NCI-H1436 treated with DMSO at 0.1 percent for 48 hours (cell line): ENCODE measurements around the gene ARHGAP44.

Source experiments
- DNase-seq: peaks from one replicate; lab custom pipeline; 2025; lab: John Stamatoyannopoulos, UW

The ARHGAP44 gene

GRCh38 chr17:12898110-12898509, 108.8 kb downstream of the ARHGAP44 start:
- no peak for DNase-seq

DNA sequence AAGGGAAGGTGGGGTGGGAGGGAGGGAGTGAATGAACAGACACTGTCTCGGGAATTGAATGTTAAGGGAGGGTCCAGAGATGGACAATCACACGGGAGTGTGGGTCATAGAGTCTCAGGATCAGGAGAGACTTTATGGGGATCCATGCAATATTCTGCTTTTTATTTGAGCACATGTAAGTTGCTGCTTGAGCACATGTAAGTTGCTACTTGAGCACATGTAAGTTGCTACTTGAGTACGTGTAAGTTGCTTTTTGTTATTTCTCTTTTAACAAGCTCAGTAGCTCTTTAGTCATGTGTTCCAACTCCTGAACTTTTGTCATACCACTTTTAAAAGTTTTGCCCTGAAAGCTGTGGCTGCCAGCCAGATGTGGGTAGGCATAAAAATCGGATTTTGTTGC, 110.3 kb downstream of the ARHGAP44 start:
- DNase-seq, result no peak

DNA sequence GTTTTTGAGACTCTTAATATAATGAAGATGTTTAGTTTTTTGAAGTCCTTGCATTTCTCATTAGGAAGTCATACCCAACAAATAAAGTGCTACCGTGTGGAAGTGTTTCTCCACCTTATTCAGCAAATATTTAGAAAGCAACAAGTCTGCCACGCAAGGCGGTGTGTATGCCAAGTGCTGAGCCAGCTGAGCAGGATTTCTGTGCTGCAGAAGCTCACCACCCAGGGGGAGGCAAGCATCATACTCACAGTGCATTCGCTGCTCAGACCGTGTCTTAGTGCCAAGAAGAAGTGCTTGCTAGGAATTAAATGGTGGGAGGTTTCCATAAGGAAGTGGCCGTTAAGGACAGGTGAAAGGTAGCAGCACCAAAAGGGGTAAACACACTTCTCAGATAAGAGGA, 111.2 kb downstream of the ARHGAP44 start:
- DNase-seq, result no peak

DNA sequence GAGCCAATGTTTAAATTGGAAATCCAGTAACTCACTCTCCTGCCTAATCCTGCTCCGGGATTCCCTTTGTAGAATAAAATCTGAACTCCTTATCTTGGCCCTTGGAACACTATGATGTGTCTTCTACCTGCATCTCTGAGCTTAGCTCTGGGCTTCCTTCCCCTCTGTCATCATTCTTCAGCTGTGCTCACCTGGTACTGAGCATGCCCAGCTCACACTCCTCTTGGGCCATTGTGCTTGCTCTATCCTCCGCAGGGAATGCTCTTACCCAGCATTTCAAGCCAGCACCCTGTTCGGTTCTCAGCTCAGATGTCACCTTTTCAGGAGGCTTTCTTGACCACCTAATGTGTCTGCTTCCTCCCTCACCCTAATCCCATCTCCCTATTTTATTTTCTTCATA, 112.7 kb downstream of the ARHGAP44 start:
- no peak for DNase-seq

DNA sequence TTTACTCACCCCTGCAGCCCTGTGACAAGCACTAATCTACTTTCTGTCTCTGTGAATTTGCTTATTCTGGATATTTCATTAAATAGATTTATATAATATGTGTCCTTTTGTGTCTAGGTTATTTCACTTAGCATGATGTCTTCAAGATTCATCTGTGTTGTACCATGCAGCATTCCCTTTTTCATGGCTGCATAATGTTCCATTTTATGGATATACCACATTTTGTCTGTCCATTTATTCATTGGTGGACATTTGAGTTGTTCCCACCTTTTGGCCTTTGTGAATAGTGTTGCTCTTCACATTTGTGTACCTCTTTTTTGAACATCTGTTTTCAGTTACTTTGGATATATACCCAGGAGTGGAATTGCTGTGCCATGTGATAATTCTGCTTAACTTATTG, 118.2 kb downstream of the ARHGAP44 start:
- no peak for DNase-seq

DNA sequence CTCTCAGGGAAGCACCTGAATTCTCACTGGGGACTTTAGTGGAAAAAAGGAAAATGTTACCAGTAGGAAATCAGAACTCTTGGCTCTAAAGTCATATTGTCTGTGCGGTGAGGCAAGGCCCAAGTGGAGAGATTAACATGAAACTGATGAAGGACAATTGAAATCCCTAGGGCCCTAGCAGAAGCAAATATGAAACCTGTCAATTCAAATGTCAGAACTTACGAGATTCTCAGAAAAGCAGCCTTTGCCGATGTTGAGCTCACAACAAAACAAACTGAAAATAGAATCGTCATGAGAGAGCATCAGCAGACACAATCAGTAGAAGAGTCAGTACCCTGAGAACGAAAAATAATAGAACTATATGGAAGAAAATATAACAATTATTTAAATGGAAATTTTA, 119.7 kb downstream of the ARHGAP44 start:
- DNase-seq, result no peak

DNA sequence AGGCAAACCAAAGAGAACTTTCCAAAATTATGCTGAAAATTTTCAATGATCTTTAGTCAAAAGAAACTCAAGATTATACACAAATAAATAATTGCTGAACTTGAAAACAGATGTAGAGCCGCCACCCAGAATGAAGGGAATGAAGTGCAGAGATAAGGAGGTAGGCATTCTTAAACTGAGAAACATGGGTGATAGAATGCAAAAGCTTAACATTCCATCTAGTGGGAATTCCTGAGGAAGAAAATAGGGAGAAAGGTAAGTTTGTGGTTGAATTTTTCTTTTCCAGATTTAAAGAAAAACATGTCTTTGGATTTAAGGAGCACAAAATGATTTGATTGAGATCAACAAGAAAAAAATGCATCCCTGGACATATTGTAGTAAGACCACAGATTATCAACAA, 120.2 kb downstream of the ARHGAP44 start:
- DNase-seq, result no peak

DNA sequence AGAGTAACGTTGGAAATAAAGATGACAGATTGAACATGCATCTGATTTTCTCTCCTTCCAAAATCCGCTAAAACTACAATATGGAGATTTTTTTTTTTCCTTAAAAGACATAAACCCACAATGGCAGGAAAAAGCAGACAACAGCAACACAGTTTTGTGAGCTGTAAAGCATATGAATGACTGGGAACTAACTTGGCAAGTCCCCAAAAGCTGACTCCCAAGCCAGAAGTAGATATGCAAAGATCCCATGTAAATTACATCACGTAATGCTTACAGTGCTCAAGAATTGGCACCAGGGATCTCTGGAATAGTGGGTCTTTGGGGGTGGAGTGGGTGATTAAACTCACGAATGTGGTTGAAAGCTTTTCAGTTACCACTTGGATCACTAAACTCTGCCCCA, 121.9 kb downstream of the ARHGAP44 start:
- DNase-seq, result no peak

GRCh38 chr17:12917399-12917798, 128.1 kb downstream of the ARHGAP44 start:
- DNase-seq, result no peak

- DNase-seq, result no peak
Measured at GRCh38 chr17:12918142-12918541, 128.8 kb downstream of the ARHGAP44 start.

- no peak for DNase-seq
Measured at GRCh38 chr17:12922120-12922519, 132.8 kb downstream of the ARHGAP44 start.

DNA sequence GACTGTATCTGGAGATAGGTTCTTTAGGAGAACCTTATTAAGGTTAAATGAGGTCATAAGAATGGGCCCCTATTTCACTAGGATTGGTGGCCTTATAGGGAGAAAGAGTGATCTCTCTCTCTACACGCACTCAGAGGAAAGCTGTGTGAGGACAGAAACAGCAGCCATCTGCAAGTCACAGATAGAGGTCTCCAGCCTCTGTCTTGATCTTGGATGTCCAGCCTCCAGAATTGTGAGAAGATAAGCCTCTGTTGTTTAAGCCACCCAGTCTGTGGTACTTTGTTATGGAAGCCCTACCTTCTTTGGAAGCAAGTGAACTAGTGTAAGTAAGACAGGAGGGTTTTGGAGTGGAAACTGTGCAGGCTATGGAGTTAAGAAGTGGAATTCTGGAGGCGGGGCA, 135.3 kb downstream of the ARHGAP44 start:
- no peak for DNase-seq

GRCh38 chr17:12927001-12927400, 137.7 kb downstream of the ARHGAP44 start:
- DNase-seq, result no peak

DNA sequence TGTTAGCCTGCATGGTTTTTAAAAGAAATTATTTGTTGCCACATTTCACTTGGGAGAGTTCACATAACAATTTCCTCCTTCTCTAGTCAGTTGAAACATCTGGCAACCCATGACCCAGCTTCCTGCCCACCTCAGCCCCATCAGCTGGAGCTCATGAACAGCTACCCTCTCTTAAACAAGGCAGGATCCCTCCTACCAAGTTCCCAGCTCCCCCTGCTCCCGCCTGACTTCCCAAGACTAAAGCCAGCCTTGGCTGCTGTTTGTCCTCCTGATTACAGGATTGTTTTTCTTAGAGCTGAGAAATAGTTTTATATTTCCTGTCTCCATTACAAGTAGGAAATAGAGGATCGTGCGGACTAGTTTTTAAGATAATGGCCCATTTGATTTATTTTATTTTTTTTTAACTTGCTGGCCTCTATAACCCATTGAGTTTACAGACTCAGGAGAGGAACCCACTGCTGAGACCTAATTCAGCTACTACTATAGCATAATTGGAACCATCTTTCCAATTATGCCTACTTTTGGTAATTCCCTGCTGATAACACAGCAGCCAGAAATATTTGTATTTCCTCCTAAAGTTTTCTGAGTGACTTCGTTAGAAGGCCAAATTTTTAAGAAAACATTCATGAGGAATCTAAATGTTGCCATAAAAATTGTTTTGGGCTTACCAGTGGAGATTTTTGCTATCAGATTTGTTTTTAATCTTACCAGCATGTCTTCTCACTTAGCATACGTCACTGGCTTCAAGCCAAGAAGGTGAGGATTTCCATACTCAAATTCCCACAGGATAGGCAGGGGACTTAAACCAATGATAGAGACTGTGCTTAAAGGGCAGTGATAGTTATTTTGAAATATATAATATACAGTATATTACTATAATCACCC, 138.5 kb downstream of the ARHGAP44 start:
- no peak for DNase-seq

DNA sequence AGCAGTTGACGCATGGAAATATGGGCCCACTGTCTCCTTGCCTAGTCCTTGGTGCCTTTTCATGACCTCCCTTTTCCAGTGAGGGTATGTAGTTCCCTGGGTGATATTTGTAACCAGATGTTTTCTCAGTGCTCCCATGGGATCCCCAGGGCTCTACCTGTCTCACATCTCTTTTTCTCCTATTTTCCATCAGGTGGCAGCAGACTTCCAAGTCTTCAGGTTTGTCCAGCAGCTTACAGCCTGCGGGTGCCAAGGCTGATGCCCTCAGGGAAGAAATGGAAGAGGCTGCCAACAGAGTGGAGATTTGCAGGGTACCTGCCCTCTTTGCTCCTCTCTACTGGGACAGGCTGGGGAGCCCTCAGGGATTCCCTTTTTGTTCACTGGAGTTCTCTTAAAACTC, 139.4 kb downstream of the ARHGAP44 start:
- no peak for DNase-seq

DNA sequence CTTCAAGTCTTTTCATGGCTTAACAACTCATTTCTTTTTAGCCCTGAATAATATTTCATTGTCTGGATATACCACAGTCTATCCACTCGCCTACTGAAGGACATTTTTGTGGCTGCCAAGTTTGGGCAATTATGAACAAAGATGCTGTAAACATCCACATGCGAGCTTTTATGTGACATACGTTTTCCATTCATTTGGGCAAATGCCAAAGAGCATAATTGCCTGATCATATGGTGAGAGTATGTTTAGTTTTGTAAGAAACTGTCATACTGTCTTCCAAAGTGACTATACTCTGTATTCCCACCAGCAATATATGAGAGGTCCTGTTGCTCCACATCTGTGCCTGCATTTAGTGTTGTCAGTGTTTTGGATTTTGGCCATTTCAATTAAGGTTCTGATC, 147.2 kb downstream of the ARHGAP44 start:
- no peak for DNase-seq

DNA sequence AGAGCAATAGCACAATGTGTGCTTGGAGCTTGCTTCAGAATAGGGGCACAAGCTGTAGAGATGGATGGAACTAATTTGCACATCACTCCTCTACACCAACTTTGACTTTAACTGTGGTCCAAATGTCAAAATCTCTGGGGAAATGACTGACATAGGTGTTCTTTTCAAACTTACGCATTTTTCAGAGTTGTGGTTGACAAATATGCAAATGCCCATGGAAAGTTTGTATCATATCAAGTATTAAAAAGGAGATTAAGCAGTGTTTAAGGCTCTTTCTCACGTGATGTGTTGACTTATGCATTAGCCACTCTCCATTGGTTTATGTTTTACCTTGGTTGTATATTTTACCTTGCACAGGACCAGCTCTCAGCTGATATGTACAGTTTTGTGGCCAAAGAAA, 151.4 kb downstream of the ARHGAP44 start:
- DNase-seq, result no peak

DNA sequence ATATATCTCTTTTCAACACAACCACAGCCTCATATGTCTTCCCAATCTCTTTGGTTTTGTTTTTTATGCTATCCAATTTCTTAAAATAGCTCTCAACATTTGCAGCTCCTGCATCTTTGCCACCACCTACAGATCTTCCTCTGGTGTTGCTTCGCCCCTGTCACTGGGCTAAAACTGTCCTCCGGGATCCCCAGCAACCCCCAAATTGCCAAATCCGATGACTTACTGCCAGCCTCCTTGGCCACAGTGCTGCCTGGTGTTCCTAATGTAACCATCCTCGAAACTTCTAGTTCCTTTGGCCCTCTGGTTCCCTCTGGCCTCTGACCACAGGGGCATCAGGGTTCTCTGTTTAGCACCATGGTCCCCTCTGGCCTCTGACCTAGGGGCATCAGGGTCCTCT, 157.7 kb downstream of the ARHGAP44 start:
- no peak for DNase-seq

DNA sequence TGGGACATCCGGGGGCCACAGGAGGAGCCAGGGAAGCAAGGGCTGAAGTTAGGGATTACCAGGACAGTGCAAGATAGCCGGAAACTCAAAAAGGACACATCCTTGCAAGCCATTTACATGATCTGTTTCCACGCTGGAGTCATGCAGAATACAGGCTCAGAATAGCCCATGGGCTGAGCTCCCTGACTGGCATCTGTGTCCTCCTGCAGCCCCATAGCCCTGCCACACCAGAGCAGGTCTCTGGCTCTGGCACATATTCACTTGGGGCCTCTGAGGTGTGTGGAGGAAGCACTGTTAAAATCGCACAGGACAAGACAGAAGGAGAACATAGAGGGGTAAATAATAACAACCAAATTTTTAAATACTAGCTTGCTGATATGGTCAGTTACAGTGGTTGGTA, 162.7 kb downstream of the ARHGAP44 start:
- no peak for DNase-seq

DNA sequence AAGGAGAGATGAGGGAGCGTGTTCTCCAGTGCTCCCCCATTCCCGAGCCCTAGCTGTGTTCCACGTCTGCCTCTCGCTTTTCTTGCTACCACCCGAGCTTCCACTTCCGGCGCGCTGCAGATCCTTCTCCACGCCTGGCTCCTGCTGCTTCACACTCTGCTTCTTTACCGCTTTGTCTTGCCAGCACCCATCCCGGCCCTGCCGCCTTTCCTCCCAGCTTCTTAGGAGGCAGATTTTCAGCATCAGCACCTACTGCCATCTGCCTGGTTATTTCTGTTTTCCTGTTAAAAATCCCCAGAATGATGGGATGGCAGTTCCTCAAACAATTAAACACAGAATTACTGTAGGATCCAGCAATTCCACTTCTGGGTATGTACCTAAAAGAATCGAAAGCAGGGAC, 163.9 kb downstream of the ARHGAP44 start:
- no peak for DNase-seq

DNA sequence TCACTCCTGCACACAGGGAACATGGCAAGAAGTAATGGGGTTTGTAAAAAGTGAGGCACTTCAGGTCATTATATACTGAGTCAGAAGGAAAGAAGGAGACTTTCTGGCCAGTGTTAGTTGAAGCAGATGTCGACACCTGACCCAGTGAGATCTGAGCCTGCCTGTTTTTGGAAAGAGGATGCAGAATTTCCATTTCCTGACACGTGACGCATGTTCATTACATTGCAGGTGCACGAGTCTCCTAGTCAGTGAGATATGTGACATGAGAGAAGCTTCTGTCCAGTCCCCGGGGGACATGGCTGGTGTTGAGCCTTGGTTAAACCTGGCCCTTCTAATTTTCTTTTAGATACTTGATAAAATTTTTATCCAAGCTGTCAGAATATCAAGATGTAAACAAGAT, 166.2 kb downstream of the ARHGAP44 start:
- DNase-seq, result no peak

- DNase-seq, result no peak
Measured at GRCh38 chr17:12958786-12959185, 169.5 kb downstream of the ARHGAP44 start.

DNA sequence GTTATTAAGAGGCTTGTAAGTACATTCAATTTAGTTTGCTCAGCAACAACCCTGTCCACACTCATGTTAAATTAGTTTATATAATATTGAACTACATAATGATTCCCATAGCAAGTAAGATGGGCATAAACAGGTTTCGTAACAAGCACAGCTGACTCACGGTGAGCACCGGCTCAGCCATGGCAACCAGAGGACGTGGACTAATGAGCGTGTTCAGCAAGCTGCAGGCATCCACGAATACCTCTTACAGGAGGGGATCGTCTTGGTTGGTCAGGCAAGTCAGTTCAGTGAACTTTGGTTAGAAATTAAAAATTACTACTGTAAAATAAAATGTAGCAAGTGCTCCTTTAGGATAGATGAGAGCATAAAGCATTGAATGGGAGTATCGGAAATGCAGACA, 170.1 kb downstream of the ARHGAP44 start:
- DNase-seq, result no peak

GRCh38 chr17:12961655-12962054, 172.4 kb downstream of the ARHGAP44 start:
- DNase-seq, result no peak
